Measurements from ENCODE around the gene SCAP.

GRCh38 chr3:47503033-47503432, 27.3 kb upstream of the SCAP start:
- TF ChIP-seq CTCF (conservative IDR thresholded peaks at IDR 0.05 in 1 of 2, IDR thresholded peaks at IDR 0.05 in 1 of 2; ENCODE audit: low read depth in 1 of 2, low read length in 2 of 2): no peak
- TF ChIP-seq EZH2 (IDR thresholded peaks at IDR 0.05; ENCODE audit: low read length, missing control alignments): no peak
